ENCODE measurements around the gene COX20.
"Not testable (repeated sequence)": the region's sequence is repeated elsewhere in the genome, so short reads cannot be mapped to it uniquely, and the experiment has no call there.

Gene COX20
- total RNA-seq = 28.3 to 35.0 (median 30.0) reads per million in 4 experiments

GRCh38 chr1:244835276-244836134, at the start of gene COX20:
Gene COX20, plus strand, starts transcription at chr1:244835658. Its CDS starts 57 bp downstream, at chr1:244835715.
- peak; percentile 87 for DNase-seq

GRCh38 chr1:244788493-244789275, 46.8 kb upstream of the COX20 start:
- DNase-seq = no peak

GRCh38 chr1:244789276-244789580, 46.2 kb upstream of the COX20 start:
- no peak for DNase-seq

GRCh38 chr1:244789731-244790130, 45.7 kb upstream of the COX20 start:
- no peak for DNase-seq

GRCh38 chr1:244791061-244791460, 44.4 kb upstream of the COX20 start:
- DNase-seq = no peak

- no peak for DNase-seq
These were observed 43.1 kb upstream of the COX20 start for GRCh38 chr1:244792188-244792850.

- no peak for DNase-seq
These were observed 41.4 kb upstream of the COX20 start for GRCh38 chr1:244794071-244794470.

GRCh38 chr1:244794516-244794915, 40.9 kb upstream of the COX20 start:
- not testable (repeated sequence) for DNase-seq

- peak; percentile 42 for DNase-seq
These were observed 38.6 kb upstream of the COX20 start for GRCh38 chr1:244796719-244797406.

GRCh38 chr1:244800821-244801220, 34.6 kb upstream of the COX20 start:
- DNase-seq = no peak

GRCh38 chr1:244801246-244801645, 34.2 kb upstream of the COX20 start:
- peak; percentile 29 for DNase-seq

- no peak for DNase-seq
These were observed 33.4 kb upstream of the COX20 start for GRCh38 chr1:244802041-244802440.

GRCh38 chr1:244802556-244803239, 32.8 kb upstream of the COX20 start:
- no peak for DNase-seq

GRCh38 chr1:244804841-244805240, 30.6 kb upstream of the COX20 start:
- no peak for DNase-seq

- DNase-seq = no peak
These were observed 28.3 kb upstream of the COX20 start for GRCh38 chr1:244807138-244807537.

- DNase-seq = no peak
These were observed 25.2 kb upstream of the COX20 start for GRCh38 chr1:244810221-244810620.

- DNase-seq = no peak
These were observed 22.1 kb upstream of the COX20 start for GRCh38 chr1:244813327-244813726.

GRCh38 chr1:244815600-244816099, 19.8 kb upstream of the COX20 start:
- DNase-seq = no peak

GRCh38 chr1:244817415-244817894, 18.0 kb upstream of the COX20 start:
- no peak for DNase-seq

GRCh38 chr1:244820131-244820530, 15.3 kb upstream of the COX20 start:
- no peak for DNase-seq

- DNase-seq = no peak
These were observed 14.3 kb upstream of the COX20 start for GRCh38 chr1:244821134-244821533.

GRCh38 chr1:244822878-244823277, 12.6 kb upstream of the COX20 start:
- no peak for DNase-seq

Data from effector CD8-positive, alpha-beta T cell (primary cell).